Activated T-helper 1 cell treated with Interleukin-2 at 50 U/mL for 16 hours (primary cell): ENCODE data around the gene CEP70.
"Not testable (repeated sequence)": the region's sequence is repeated elsewhere in the genome, so short reads cannot be mapped to it uniquely, and the experiment has no call there.

Experiments
- DNase-seq: peaks from one replicate; pipeline ENCODE4 v3.0.0-alpha.2; 2020; ENCODE audit warnings: low read depth

The CEP70 gene, protein sequence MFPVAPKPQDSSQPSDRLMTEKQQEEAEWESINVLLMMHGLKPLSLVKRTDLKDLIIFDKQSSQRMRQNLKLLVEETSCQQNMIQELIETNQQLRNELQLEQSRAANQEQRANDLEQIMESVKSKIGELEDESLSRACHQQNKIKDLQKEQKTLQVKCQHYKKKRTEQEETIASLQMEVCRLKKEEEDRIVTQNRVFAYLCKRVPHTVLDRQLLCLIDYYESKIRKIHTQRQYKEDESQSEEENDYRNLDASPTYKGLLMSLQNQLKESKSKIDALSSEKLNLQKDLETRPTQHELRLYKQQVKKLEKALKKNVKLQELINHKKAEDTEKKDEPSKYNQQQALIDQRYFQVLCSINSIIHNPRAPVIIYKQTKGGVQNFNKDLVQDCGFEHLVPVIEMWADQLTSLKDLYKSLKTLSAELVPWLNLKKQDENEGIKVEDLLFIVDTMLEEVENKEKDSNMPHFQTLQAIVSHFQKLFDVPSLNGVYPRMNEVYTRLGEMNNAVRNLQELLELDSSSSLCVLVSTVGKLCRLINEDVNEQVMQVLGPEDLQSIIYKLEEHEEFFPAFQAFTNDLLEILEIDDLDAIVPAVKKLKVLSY

DNA sequence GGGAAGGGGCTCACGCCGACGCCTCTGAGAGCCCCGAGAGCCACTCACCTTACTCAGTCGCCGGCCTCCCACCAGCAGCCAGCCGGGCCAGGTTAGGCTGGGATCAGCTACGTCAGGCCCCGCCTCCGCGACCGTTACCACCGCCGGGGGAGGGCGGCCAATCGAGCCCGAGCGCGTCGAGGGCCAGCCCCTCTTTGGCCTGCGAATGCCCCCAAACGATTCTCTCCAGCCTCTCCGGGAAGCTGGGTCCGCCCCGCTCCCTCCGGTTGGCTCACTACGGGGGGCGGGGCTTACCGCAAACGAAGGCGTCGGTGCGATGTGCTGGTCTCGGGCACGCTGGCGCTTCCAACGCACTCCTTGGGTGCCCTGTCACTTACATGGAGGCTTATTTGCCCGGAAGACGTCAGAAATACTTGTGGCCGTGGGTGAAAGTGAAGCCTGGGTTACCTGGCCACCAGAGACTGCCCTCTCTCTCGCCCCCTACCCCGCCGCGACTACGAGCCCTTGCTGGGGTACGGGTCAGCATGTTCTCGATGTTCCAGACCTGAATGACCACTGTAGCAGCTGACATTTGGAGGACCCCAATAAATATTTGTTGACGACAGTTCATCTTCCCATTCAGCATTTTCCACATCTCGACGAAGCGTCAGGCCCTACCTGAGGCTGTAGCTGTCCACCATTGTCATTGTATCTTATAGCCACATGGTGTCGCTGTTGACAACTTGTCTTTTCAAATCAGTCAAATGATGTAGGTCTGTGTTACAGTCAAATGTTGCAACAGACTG lies at the start of gene CEP70:
CEP70 (minus strand) TSS at position 111 of the 785 bp plus-strand sequence. CDS start 21,333 bp downstream, outside the sequence.
- DNase-seq = peak; percentile 81

DNA sequence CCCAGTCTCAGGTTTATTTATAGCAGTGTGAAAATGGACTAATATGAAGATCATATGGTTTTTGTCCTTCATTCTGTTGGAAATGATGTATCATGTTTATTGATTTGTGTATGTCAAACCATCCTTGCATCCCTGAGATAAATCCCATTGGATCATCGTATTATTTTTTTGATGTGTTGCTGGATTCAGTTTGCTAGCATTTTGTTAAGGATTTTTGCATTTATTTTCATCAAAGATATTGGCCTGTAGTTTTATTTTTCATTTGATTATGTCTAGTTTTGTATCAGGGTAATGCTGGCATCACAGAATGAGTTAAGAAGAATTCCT lies 48.8 kb upstream of the CEP70 start:
- DNase-seq = no peak

DNA sequence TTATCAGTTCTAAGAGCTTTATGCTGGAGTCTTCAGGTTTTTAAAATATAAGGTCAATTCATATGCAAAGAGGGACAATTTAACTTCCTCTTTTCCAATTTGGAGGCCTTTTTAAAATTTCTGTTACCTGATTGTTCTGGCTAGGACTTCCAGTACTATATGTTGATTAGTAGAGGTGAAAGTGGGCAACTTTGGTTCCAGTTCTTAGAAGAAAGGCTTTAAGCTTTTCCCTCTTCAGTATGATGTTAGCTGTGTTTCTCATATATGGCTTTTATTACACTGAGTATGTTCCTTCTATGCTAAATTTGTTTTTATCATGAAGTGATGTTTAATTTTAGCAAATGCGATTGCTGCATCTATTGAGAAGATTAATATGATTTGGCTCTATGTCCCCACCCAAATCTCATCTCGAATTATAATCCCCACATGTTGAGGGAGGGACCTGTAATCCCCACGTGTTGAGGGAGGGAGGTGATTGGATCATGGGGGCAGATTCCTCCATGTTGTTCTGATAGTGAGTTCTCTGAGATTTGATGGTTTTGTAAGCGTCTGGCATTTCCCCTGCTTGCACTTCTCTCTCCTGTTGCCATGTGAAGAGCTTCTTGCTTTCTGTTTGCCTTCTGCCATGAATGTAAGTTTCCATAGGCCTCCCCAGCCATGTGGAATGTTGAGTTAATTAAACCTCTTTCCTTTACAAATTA lies 48.3 kb upstream of the CEP70 start:
- DNase-seq = no peak

DNA sequence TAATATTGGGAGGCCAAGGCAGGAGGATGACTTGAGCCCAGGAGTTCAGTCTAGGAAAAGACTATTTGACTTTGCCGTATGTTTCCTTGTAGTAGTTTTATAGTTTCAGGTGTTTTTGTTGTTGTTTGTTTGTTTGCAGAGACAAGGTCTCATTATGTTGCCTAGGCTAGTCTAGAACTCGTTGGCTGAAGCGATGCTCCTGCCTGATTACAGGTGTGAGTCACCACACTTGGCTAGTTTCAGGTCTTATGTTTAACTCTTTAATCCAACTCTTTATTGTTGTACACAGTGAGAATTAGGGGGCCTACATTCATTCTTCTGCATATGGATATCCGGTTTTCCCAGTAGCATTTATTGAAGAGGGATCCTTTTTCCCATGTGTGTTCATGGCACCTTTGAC lies 46.5 kb upstream of the CEP70 start:
- no peak for DNase-seq

DNA sequence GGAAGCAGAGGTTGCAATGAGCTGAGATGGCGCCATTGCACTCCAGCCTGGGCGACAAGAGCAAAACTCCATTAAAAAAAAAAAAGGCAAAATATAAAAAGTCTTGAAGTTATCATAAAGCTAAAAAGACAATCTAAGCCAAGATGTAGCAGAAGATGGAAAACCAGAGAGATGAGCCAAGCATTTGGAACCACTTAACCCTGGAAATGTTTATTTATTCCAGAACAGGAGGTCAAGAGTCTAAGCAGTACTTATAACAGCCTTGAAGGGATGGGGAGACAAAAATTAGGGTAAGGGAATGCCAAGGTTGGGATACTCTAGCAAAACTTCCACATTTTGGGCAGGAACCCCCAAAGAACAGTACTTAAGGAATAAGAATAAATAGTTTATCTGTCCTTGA lies 44.6 kb upstream of the CEP70 start:
- no peak for DNase-seq

DNA sequence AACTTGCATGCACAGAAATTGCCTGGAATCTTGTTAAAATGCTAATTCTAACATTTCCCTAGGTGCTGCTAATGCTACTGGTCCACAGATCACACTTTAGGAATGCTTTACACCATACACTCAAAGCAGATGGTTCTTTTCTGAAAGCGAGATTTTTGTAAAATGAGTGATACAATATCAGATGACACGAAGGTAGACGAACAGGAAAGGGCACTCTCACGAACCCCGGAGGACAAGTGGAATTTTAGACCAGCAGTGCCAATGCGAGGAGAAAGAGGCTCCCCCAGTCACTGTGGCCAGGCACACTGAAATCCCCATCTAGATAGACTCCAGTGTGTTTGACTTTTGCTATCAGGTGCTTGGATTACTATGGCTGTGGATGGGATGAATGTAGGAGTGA lies 35.5 kb upstream of the CEP70 start:
- no peak for DNase-seq

DNA sequence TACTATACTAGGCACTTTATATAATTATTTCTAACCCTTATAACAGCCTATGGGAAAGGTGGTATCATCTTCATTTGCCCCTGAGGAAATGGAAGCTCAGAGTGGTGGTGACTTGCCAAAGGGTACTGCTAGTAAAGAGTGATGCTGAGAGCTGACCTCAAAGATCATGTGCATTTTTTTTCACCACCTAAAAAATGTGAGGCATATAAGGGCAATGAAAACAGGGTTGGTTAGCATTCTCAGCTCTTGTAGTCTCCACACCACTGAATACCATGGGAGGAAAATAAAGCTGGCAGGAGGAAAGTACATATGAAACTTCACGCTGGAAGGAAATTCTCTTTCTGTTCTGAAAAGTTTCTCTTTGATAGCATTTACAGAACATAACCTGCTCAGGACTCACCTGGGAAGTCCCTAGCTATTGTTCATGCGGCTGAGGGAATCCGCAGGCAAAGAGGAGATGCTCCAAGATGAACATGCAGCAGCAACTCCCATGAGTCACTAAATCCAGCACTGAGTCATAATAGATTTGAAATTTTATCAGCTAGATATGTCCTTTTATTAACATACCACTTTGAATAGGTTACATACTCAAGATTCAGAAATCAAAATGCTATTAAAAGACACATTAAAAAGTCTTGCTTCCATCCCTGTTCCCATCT lies 31.8 kb upstream of the CEP70 start:
- DNase-seq = no peak

DNA sequence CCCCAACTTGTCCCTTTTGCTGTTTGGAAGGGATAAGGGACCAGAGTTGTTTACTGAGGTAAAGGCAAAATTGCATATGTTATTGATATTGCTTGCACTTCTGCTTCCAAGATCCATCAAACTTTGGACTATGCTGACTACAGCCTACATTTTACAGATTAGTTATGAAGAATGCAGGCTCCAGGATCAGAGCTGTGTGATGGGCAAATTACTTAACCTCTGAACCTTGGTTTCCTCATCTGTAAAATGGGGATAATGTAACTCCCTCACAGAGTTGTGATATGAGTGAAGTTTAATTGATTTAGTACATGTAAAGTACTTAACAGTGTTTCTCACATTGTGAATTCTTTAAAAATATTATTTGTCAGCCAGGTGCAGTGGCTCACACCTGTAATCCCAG lies 30.5 kb upstream of the CEP70 start:
- DNase-seq = no peak

DNA sequence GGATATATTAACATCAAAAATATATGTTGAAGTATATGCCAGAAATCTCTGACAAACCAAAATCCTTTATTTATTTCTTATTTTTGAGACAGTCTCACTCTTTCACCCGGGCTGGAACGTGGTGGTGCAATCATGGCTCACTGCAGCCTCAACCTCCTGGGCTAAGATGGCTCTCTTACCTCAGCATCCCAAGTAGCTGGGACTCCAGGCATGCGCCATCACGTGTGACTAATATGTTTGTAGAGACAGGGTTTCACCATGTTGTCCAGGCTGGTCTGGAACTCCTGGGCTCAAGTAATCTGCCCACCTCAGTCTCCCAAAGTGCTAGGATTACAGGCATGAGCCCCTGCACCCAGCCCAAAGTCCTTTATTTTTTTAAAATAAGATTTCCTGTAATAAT lies 26.4 kb upstream of the CEP70 start:
- no peak for DNase-seq

DNA sequence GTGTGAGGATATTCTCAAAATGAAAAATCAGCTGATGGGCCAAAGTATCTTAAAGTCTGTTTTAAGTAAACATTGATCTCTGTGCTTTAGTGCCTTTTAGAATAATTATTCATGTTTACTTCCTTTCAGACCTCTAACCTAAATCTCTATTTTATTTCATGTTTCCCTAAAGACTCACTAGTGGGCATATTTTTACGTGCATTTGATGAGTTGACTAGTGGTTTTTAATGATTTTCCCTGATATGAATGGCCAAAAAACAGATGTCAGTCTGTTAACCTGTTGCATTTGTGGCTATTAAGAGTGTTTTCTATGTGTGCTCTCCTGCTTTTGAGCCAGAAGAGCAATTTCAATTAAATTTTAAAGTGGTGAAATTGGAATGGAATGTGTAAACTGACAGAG lies 21.4 kb upstream of the CEP70 start:
- DNase-seq = no peak

DNA sequence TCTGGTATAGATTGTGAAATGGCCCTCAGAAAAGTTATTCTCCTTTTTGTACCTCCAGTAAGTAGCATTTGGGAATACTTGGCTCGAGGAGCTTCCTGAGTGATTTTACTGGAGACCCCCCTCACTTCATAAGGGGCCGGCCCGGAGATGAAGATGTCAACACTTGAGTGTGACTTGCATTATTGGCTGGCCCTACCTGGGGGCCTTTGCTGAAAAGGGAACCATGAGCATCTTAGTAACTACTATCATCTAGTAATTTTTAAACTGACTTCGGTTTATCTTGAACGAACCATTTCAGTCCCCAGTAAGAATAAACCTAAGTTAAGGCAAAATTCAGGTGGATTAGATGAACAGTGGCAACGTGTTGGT lies 15.8 kb upstream of the CEP70 start:
- DNase-seq = no peak

DNA sequence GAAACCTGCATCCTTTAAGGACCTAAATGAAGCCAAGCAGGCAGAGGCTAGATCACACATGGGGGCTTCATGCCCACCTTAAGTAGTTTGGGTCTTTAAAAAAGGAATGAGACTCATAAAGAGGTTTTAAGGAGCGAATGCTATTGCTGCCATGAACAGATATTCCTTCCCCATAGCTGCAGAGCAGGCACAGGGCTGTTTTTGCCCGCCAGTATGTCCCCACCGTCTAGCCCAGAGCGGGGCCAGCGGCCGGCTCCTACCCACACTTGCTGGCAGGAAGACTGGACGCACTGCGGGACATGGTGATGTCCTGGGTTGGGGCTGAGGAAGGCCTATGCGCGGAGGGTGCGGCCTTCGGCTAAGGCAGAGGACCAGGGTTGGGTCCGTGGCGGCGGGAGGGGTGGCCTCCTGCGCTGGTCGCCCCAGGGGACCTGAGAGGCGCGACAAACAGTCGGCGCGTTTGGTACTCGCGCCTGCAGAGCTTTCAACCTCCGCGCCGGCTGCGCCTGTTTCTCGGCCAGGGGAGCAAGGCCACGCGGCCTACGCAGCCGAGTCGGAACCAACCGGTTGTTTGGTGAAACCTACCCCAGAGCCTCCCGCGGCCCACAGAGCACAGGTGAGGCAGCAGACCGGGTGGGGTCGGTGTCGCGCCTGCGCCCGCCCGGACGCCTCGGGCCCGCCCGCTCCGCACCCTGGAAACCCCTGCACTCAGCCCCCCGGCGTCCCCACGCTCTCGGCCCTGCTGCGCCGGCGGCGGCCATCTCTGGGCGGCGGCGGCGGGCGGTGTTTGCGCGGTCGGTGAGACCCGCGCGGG lies 14.5 kb upstream of the CEP70 start, which contains the start of gene FAIM:
FAIM (plus strand) TSS at position 450 of the 814 bp plus-strand sequence. CDS start 10,956 bp downstream, outside the sequence.
- peak; percentile 45 for DNase-seq

DNA sequence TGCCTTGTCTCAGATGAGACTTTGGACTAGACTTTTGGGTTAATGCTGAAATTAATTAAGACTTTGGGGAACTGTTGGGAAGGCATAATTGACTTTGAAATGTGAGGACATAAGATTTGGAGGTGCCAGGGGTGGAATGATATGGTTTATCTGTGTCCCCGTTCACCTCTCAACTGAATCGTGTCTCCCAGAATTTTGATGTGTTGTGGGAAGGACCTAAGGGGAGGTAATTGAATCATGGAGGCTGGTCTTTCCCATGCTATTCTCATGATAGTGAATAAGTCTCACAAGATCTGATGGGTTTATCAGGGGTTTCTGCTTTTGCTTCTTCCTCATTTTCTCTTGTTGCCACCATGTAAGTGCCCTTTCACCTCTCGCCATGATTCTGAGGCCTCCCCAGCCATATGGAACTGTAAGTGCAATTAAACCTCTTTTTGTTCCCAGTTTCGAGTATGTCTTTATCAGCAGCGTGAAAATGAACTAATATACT lies 10.1 kb upstream of the CEP70 start:
- not testable (repeated sequence) for DNase-seq

DNA sequence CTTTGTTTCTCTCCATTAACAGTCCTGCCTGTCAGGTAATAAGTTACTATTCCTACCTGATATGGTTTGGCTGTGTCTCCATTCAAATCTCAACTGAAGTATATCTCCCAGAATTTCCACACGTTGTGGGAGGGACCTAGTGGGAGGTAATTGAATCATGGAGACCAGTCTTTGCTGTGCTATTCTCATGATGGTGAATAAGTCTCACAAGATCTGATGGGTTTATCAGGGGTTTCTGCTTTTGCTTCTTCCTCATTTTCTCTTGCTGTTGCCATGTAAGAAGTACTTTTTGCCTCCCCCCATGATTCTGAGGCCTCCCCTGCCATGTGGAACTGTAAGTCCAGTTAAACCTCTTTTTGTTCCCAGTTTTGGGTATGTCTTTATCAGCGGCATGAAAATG lies 7.6 kb upstream of the CEP70 start:
- DNase-seq = not testable (repeated sequence)

DNA sequence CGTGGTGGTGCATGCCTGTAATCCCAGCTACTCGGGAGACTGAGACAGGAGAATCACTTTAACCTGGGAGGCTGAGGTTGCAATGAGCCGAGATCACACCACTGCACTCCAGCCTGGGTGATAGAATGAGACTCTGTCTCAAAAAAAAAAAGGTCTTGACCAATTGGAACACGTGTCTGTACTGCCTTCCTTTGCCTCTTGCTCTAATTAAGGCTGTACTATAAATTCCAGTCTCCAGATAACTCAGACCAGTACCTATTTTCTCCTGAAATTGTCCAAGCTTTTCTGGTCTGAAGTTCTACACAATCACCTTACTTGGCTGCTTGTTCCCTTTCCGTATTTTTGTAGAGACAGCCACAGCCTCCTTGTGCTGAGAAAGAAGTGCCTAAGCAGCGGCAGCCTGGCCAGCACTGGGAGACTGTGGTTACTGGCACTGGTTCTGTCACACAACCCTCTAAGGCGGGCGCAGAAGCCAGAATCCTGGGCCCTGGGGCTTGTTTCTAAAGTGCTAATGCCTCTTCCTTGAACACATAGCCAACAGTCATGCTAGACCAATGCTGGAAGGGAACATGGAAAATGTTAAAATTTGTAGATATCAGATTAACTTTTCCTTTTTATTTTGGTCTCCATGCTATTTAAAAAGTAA lies 6.2 kb upstream of the CEP70 start:
- no peak for DNase-seq

DNA sequence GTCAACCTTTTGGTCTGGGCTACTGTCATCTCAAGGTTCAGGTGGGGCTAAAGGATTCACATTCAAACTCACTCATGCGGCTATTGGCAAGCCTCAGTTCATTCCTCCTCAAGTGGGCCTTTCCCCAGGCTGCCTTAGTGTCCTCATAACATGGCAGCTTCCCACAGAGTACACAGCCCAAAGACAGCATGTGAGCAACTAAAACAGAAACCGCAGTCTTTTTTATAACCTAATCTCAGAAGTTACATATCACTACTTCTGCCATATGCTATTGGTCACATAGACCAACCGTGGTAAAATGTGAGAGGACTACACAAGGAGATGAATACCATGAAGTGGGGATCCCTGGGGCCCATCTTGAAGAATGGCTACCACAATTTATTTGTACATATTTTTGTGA lies 4.5 kb upstream of the CEP70 start:
- DNase-seq = no peak

DNA sequence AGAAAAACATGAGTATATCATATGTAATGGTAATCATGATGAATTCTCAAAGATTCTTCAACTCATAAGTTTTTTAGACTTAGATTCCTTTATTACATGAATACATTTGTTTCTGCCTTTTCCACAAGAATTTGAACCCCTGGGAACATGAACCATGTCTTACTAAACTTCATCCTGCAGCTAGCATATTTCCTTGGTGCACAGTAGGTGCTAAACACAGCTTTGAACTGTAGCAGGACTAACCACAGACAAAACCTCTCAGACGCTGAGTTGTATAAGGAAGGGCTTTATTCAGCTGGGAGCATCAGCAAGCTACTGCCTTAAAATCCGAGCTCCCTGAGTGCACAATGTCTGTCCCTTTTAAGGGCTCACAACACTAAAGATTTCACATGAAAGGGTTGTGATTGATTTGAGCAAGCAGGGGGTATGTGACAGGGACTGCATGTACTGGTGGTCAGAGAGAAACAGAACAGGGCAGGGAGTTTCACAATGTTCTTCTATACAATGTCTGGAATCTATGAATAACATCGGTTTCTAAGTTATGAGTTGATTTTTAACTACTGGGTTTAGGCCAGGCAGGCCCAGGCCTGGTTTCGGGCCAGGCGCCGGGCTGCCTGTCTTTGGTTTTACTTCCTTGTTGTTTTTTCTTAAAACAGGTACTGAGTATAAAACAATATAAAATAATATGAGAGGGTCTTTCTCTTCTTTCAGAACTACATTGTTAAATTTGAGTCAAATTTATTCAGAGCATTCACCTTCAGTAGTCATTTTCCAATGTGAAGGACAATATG lies 3.3 kb upstream of the CEP70 start:
- not testable (repeated sequence) for DNase-seq

DNA sequence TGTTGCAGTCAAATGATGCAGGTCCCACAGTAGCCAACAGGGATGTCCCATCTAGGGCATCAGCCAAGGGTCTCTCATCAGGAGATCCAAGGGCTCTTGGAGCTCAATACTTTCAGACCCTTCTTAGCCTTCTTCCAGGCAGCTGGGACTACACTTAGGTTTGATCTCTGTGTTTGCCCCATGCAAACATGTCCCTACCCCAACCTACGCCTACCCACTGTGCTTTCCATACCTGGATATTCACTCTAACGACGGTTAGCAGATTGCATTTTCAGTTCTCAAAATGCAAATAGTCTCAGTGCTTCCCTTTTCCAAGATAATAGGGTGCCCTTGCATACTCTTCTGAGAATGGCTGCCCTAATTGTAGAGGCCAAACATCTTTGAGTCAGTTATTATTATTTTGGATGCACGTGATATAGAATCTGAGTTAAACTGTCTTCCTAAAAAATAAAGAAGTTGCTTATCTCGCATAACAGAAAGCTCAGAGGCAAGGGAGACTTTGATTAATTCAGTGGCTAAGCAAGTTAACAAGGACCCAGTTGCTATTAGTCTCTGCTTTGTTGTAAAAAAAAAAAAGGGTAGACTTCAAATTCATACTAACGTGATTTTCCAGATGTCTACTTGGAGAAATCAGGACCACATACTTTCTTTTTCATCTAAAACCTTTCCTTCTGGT lies 1.0 kb upstream of the CEP70 start:
- DNase-seq = no peak
